GM19463 (cell line): Measurements from ENCODE around the gene GPR62.
"Not testable (repeated sequence)": the region's sequence is repeated elsewhere in the genome, so short reads cannot be mapped to it uniquely, and the experiment has no call there.

ENCODE experiments used
- ATAC-seq: cut with Tn5 transposase; IDR thresholded peaks from one replicate; pipeline ENCODE4 v1.9.1; 2021; ENCODE audit warnings: mild to moderate bottlenecking, moderate library complexity; ENCODE audit not compliant: unreplicated experiment

Gene GPR62

GRCh38 chr3:51955175-51955892 lies at the start of gene GPR62:
Gene GPR62 (plus strand): TSS chr3:51955381. CDS start chr3:51955653, 272 bp downstream.
- ATAC-seq, result no peak

- ATAC-seq, result no peak
Measured at GRCh38 chr3:51908026-51908425, 47.2 kb upstream of the GPR62 start.

- ATAC-seq, result no peak
Measured at GRCh38 chr3:51916418-51916817, 38.8 kb upstream of the GPR62 start.

- no peak for ATAC-seq
Measured at GRCh38 chr3:51921081-51921578, 34.1 kb upstream of the GPR62 start.

GRCh38 chr3:51927061-51927977 lies 27.9 kb upstream of the GPR62 start:
- no peak for ATAC-seq

GRCh38 chr3:51928438-51928837 lies 26.7 kb upstream of the GPR62 start:
- ATAC-seq, result no peak

GRCh38 chr3:51928981-51929380 lies 26.2 kb upstream of the GPR62 start:
- not testable (repeated sequence) for ATAC-seq

- ATAC-seq, result no peak
Measured at GRCh38 chr3:51929420-51930003, 25.7 kb upstream of the GPR62 start.

GRCh38 chr3:51930439-51930838 lies 24.7 kb upstream of the GPR62 start:
- no peak for ATAC-seq

- ATAC-seq, result no peak
Measured at GRCh38 chr3:51931756-51932155, 23.4 kb upstream of the GPR62 start.

GRCh38 chr3:51932471-51933370 lies 22.5 kb upstream of the GPR62 start:
- no peak for ATAC-seq

GRCh38 chr3:51933471-51934138 lies 21.6 kb upstream of the GPR62 start:
- ATAC-seq, result no peak

- no peak for ATAC-seq
Measured at GRCh38 chr3:51934139-51934850, 20.9 kb upstream of the GPR62 start.

- ATAC-seq, result no peak
Measured at GRCh38 chr3:51934991-51935885, 19.9 kb upstream of the GPR62 start.

- ATAC-seq, result no peak
Measured at GRCh38 chr3:51935886-51936755, 19.1 kb upstream of the GPR62 start.

- ATAC-seq, result no peak
Measured at GRCh38 chr3:51937014-51937413, 18.2 kb upstream of the GPR62 start.
